ENCODE results near the gene VOPP1. TPM values are rescaled to one million over a fixed set of nuclear protein-coding genes. Genes with fewer than 3 reads are reported as not detected.

The VOPP1 gene
- total RNA-seq, 4 donors from 2014 or later = 23.7 to 42.1 (median 37.5) TPM

DNA sequence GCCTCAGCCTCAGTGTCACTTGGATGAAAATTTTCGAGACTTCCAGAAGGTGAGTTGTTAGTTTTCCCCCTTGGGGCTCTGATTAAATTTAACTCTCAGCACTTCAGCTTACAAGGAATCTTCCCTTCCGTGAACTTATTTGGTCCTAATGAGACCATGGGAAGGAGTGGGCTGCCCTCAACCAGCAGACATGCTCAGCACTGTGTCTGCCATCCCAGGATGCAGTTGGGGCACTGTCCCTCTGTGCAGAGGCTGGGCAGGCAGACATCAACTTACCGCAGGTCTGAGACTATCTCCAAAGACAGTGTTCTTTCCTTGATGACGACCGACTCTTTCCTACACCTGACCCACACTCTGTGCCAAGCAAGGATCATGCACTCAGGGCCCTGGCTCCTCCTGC, 36.7 kb downstream of the VOPP1 start:
- no peaks in the 10 kb centered on the region for H3K36me3 ChIP-seq
- DNase-seq (ENCODE audit: extremely low spot score) = no peak
- no peak for TF ChIP-seq POLR2AphosphoS5 (IDR thresholded peaks at IDR 0.05)
- TF ChIP-seq, protein P1, sequence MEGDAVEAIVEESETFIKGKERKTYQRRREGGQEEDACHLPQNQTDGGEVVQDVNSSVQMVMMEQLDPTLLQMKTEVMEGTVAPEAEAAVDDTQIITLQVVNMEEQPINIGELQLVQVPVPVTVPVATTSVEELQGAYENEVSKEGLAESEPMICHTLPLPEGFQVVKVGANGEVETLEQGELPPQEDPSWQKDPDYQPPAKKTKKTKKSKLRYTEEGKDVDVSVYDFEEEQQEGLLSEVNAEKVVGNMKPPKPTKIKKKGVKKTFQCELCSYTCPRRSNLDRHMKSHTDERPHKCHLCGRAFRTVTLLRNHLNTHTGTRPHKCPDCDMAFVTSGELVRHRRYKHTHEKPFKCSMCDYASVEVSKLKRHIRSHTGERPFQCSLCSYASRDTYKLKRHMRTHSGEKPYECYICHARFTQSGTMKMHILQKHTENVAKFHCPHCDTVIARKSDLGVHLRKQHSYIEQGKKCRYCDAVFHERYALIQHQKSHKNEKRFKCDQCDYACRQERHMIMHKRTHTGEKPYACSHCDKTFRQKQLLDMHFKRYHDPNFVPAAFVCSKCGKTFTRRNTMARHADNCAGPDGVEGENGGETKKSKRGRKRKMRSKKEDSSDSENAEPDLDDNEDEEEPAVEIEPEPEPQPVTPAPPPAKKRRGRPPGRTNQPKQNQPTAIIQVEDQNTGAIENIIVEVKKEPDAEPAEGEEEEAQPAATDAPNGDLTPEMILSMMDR (IDR thresholded peaks at IDR 0.05) = no peak
- TF ChIP-seq EP300 (IDR thresholded peaks at IDR 0.05) = no peak
- no peak for TF ChIP-seq POLR2A (IDR thresholded peaks at IDR 0.05; ENCODE audit: low read depth)
- no peak overlapping the region for H3K27ac ChIP-seq (replicated peaks in 1 of 4)
- intact Hi-C loops (cut with DNase I) = no loop called here
- H3K4me1 ChIP-seq = peaks cover 36 to 67% (median 61%) of the 10 kb centered on the region in 4 donors
- no peaks in the 10 kb centered on the region for H3K9me3 ChIP-seq
- no peaks in the 10 kb centered on the region for H3K27me3 ChIP-seq
- 90% methylated on average over 5 of the region's 5 CpGs for WGBS
- H3K4me3 ChIP-seq = no peak overlapping the region

DNA sequence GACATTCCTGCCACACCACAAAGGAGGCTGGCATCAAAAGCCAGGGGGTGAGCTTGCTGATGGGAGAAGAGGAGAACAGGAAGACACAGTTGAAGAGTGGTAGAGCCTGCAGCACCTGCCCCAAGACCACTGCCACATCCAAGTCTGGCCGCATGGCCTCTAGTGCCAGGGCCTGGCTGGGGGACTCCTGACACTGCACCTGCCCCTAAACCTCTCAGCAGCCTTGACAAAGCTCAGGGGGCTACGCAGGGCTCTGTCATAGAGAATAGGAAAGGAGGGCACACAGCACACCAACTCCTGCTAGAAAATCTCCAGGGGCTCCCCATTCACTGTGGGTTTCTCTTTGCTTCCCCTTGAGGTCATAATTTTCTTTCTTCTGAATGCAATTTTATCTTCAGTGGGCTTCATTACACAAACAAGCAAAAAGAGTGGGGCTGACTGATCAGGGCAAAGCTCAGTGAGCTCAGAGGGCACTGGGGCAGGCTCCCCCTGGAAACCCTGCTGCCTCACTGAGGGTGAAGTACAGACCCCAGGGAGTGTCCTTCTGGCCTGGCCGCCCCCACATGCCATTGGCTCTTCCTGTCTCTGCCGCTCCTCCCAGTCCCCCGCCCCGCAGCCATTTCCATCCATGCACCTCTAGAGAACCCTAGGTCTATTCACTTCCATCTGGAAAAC, 37.2 kb downstream of the VOPP1 start:
- no peak overlapping the region for H3K4me3 ChIP-seq
- peaks cover 36 to 67% (median 61%) of the 10 kb centered on the region in 4 donors for H3K4me1 ChIP-seq
- H3K9me3 ChIP-seq = no peaks in the 10 kb centered on the region
- 85% methylated on average over 6 of the region's 6 CpGs for WGBS
- peak overlapping the region; percentile 27 to 55 (median 46) for H3K27ac ChIP-seq (replicated peaks in 1 of 4)
- intact Hi-C loops (cut with DNase I) = loop anchor here (5.0 kb wide), 1 partner anchor 32 kb away; no protein-coding TSS in a partner anchor
- H3K27me3 ChIP-seq = no peaks in the 10 kb centered on the region
- TF ChIP-seq POLR2A (IDR thresholded peaks at IDR 0.05; ENCODE audit: low read depth) (no peak), EP300 (IDR thresholded peaks at IDR 0.05) (no peak), POLR2AphosphoS5 (IDR thresholded peaks at IDR 0.05) (no peak)
- TF ChIP-seq, protein P1 (IDR thresholded peaks at IDR 0.05) = no peak
- H3K36me3 ChIP-seq = no peaks in the 10 kb centered on the region
- DNase-seq (ENCODE audit: extremely low spot score) = no peak

DNA sequence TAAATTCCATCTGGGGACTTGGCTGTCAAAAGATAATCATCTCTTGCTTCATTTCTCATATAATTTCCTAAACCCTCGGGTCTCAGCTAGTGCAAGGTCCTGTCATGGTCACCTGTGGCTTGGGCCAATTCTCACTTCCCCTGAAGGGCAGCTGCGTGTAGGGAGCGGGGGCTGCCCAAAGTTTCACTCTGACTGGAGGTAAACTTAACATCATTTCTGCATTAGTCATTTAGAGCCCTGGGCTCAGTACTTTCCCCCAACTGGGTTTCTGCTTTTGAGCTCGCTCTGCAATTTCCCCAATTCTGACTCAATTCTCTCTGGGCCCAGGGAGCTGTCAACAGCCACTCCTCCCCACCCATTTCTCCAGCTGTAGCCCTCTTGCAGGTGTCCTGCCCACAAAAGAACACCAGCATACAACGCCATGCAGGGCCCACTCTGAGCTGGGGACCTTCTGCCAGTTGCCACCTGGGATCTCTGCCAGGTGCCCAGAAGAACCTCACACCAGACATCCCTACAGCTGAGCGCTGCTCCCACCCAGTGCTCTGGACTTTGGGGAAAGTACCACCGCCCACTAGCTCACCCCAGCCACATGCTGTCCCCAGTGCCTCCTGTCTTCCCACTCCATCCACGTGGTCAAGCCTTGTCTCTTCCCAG, 37.9 kb downstream of the VOPP1 start:
- Histone ChIP-seq H3K27me3 (no peaks in the 10 kb centered on the region), H3K4me1 (peaks cover 36 to 64% (median 60%) of the 10 kb centered on the region in 4 donors), H3K36me3 (no peaks in the 10 kb centered on the region), H3K9me3 (no peaks in the 10 kb centered on the region), H3K27ac (replicated peaks in 1 of 4) (peak overlapping the region; percentile 27 to 55 (median 46)), H3K4me3 (no peak overlapping the region)
- intact Hi-C loops (cut with DNase I) = loop anchor here (5.0 kb wide), 1 partner anchor 33 kb away; no protein-coding TSS in a partner anchor
- no peak for DNase-seq (ENCODE audit: extremely low spot score)
- TF ChIP-seq POLR2A (IDR thresholded peaks at IDR 0.05; ENCODE audit: low read depth) = no peak
- TF ChIP-seq, protein P1 (IDR thresholded peaks at IDR 0.05) = no peak
- TF ChIP-seq POLR2AphosphoS5 (IDR thresholded peaks at IDR 0.05) = peak in 1 of 2 donors; percentile 19
- WGBS = 46% methylated on average over 8 of the region's 8 CpGs

DNA sequence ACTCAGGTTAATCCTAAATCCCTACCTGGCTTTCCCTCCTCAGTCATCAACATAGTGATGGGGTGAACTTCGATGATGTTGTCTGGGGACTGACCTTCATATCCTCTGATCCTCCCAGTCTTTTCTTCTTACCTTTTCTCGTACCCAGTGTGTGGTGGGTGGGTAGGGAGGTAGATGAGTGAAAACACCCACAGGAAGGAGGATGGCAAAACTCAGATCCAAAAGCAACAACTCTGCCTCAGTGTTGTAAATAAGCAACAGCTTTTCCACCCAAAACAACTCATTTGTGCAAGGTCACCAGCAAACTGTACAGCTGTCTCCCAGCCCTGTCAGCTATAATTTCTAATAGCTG, 38.6 kb downstream of the VOPP1 start:
- DNase-seq (ENCODE audit: extremely low spot score) = no peak
- Histone ChIP-seq H3K27ac (replicated peaks in 1 of 4) (peak overlapping the region; percentile 27 to 55 (median 40)), H3K36me3 (no peaks in the 10 kb centered on the region), H3K4me1 (peaks cover 36 to 59% (median 59%) of the 10 kb centered on the region in 4 donors), H3K27me3 (no peaks in the 10 kb centered on the region), H3K4me3 (no peak overlapping the region), H3K9me3 (no peaks in the 10 kb centered on the region)
- intact Hi-C loops (cut with DNase I) = loop anchor here (5.0 kb wide), 1 partner anchor 34 kb away; no protein-coding TSS in a partner anchor
- 79% methylated on average over 2 of the region's 2 CpGs for WGBS
- TF ChIP-seq POLR2AphosphoS5 (IDR thresholded peaks at IDR 0.05) = no peak
- TF ChIP-seq POLR2A (IDR thresholded peaks at IDR 0.05; ENCODE audit: low read depth) = no peak
- no peak for TF ChIP-seq EP300 (IDR thresholded peaks at IDR 0.05)
- TF ChIP-seq, protein P1 (IDR thresholded peaks at IDR 0.05) = no peak
